Measurements from ENCODE around the gene CDH8. TPM values are rescaled to one million over a fixed set of nuclear protein-coding genes. Genes with fewer than 3 reads are reported as not detected.

Gene CDH8
- total and polyA plus RNA-seq, 4 donors: 0.09 TPM; not detected in 3

DNA sequence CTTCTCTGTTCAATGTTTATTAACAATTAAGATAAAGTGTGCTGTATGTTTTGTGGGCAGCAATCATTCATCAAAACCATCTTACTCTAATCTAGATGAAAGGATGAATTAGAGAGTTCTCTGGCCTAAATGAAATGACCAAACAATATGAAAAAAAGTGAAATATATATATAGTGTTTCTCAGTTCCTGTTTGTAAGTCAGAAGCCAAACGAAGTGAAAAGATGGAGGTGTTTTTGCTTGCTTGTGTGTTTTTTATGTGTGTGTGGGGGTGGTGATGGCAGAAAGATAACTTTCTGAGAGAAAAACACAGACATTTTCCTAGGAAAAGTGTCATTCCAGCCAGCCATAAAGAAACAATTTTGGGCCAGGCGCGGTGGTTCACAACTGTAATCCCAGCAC is 138.6 kb downstream of the CDH8 start:
- Histone ChIP-seq H3K9ac (ENCODE audit: low read depth in 1 of 2, low read length in 2 of 2) (no peak overlapping the region), H3K27me3 (ENCODE audit: control insufficient read depth in 4 of 4, insufficient read depth in 4 of 4, low read length in 3 of 4) (no peaks in the 10 kb centered on the region), H3K9me3 (ENCODE audit: control insufficient read depth in 4 of 4, low read length in 3 of 4) (no peaks in the 10 kb centered on the region), H3K4me3 (ENCODE audit: low read depth in 1 of 3, low read length in 3 of 3) (no peak overlapping the region), H3K27ac (ENCODE audit: low read depth in 1 of 2, low read length in 2 of 2) (no peak overlapping the region), H3K4me1 (ENCODE audit: control insufficient read depth in 4 of 4, insufficient read depth in 4 of 4, low read length in 3 of 4) (no peaks in the 10 kb centered on the region), H3K36me3 (ENCODE audit: control insufficient read depth in 4 of 4, insufficient read depth in 3 of 4, low read depth in 1 of 4, low read length in 3 of 4) (no peaks in the 10 kb centered on the region)
- no peak for TF ChIP-seq ZBTB33 (IDR thresholded peaks at IDR 0.05)
- no peak for TF ChIP-seq FOXA2 (IDR thresholded peaks at IDR 0.05)
- no peak for DNase-seq (ENCODE audit: low spot score)
- 36% methylated on average over 3 of the region's 3 CpGs for WGBS

DNA sequence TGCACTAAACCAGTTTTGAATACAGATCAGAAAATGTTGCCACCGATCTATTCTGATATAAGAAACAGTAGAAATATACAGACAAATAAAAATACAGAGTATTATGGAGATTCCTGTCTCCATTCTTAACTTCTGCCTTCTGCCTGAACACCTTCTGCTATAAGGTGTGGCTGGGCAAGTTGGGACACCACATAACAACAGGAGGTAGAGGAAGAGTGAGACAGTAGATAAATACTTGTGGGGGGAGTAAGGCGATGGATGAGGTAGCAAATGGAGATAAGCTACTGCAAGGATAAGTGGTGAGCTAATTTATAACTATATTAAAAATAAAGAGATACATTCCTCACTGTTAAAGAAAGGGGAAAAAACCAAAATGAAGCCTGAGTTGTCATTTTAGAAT is 143.7 kb downstream of the CDH8 start:
- Histone ChIP-seq H3K36me3 (ENCODE audit: control insufficient read depth in 4 of 4, insufficient read depth in 3 of 4, low read depth in 1 of 4, low read length in 3 of 4) (no peaks in the 10 kb centered on the region), H3K4me3 (ENCODE audit: low read depth in 1 of 3, low read length in 3 of 3) (no peak overlapping the region), H3K9me3 (ENCODE audit: control insufficient read depth in 4 of 4, low read length in 3 of 4) (no peaks in the 10 kb centered on the region), H3K27ac (ENCODE audit: low read depth in 1 of 2, low read length in 2 of 2) (no peak overlapping the region), H3K4me1 (ENCODE audit: control insufficient read depth in 4 of 4, insufficient read depth in 4 of 4, low read length in 3 of 4) (no peaks in the 10 kb centered on the region), H3K9ac (ENCODE audit: low read depth in 1 of 2, low read length in 2 of 2) (no peak overlapping the region), H3K27me3 (ENCODE audit: control insufficient read depth in 4 of 4, insufficient read depth in 4 of 4, low read length in 3 of 4) (no peaks in the 10 kb centered on the region)
- DNase-seq (ENCODE audit: low spot score): no peak
- TF ChIP-seq ATF3 (IDR thresholded peaks at IDR 0.05) (no peak), RAD21 (IDR thresholded peaks at IDR 0.05) (no peak), MAX (IDR thresholded peaks at IDR 0.05) (no peak), ZBTB33 (IDR thresholded peaks at IDR 0.05) (no peak), RXRA (IDR thresholded peaks at IDR 0.05) (no peak), NR2F2 (IDR thresholded peaks at IDR 0.05) (no peak), TAF1 (conservative IDR thresholded peaks at IDR 0.05) (no peak), JUND (IDR thresholded peaks at IDR 0.05) (no peak), FOXA1 (IDR thresholded peaks at IDR 0.05) (no peak), HNF4G (IDR thresholded peaks at IDR 0.05) (no peak), SP1 (IDR thresholded peaks at IDR 0.05) (no peak)
- TF ChIP-seq, protein P1, sequence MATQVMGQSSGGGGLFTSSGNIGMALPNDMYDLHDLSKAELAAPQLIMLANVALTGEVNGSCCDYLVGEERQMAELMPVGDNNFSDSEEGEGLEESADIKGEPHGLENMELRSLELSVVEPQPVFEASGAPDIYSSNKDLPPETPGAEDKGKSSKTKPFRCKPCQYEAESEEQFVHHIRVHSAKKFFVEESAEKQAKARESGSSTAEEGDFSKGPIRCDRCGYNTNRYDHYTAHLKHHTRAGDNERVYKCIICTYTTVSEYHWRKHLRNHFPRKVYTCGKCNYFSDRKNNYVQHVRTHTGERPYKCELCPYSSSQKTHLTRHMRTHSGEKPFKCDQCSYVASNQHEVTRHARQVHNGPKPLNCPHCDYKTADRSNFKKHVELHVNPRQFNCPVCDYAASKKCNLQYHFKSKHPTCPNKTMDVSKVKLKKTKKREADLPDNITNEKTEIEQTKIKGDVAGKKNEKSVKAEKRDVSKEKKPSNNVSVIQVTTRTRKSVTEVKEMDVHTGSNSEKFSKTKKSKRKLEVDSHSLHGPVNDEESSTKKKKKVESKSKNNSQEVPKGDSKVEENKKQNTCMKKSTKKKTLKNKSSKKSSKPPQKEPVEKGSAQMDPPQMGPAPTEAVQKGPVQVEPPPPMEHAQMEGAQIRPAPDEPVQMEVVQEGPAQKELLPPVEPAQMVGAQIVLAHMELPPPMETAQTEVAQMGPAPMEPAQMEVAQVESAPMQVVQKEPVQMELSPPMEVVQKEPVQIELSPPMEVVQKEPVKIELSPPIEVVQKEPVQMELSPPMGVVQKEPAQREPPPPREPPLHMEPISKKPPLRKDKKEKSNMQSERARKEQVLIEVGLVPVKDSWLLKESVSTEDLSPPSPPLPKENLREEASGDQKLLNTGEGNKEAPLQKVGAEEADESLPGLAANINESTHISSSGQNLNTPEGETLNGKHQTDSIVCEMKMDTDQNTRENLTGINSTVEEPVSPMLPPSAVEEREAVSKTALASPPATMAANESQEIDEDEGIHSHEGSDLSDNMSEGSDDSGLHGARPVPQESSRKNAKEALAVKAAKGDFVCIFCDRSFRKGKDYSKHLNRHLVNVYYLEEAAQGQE (IDR thresholded peaks at IDR 0.05): no peak
- WGBS: 67% methylated on average over 2 of the region's 2 CpGs
